GM21737 (cell line): ENCODE data around the gene WIPF1.

Experiments used
- ATAC-seq: cut with Tn5 transposase; IDR thresholded peaks from one replicate; pipeline ENCODE4 v1.9.1; 2021; ENCODE audit warnings: mild to moderate bottlenecking, moderate library complexity; ENCODE audit not compliant: unreplicated experiment

The WIPF1 gene

GRCh38 chr2:174597009-174597344 is 627 bp downstream of the WIPF1 start:
- no peak for ATAC-seq

DNA sequence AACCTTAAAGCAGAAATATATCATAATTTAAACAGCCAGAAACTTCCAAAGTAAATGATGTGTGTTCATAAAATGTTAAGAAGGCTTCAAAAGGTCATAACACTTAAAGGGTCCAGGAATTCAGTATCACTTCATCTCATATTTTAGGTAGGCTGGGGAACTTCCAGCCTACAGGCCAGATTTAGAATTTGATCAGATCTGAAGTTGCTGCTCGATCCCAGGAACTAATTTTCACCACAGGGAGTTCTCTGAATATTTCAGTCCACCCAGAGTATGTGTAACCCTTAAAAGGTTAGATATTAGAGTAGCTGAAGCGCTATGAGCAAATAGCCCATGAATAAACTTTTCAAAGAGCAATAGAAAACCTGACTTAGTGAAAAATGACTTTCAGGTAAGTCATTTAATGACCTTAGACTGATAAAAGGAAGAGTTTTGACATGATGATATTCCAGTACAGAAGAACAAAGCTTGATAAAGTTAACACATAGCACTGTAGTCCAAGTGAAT is 1.7 kb downstream of the WIPF1 start:
- ATAC-seq: no peak

- no peak for ATAC-seq
These were observed 2.3 kb downstream of the WIPF1 start for GRCh38 chr2:174595116-174595809.

- no peak for ATAC-seq
These were observed 3.1 kb downstream of the WIPF1 start for GRCh38 chr2:174594456-174594855.

GRCh38 chr2:174593574-174594203 is 3.9 kb downstream of the WIPF1 start:
- peak; percentile 70 for ATAC-seq

- ATAC-seq: no peak
These were observed 4.6 kb downstream of the WIPF1 start for GRCh38 chr2:174593041-174593440.

- ATAC-seq: no peak
These were observed 5.9 kb downstream of the WIPF1 start for GRCh38 chr2:174591740-174592139.

GRCh38 chr2:174590928-174591648 is 6.5 kb downstream of the WIPF1 start:
- no peak for ATAC-seq

DNA sequence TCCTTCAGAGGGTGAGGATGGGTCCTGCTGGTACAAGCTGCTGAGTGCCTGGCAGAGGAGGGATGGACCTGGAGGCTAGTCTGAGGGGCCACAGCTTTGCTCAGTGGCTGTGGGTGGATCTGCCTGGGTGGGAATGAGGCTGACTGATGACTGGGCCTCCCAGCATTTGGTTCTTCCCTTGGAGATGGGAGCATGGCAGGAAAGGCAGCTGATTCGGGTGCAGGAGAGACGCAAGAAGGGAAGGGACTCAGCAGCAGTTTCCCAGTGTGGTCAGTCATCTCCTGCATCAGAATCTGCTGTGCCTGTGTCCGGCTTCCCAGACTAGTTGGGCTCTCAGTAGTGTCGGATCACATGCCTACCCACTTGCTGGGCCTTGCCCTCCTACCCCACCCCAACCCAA is 7.3 kb downstream of the WIPF1 start:
- ATAC-seq: no peak

- ATAC-seq: no peak
These were observed 8.3 kb downstream of the WIPF1 start for GRCh38 chr2:174589334-174589733.

GRCh38 chr2:174588463-174588862 is 9.1 kb downstream of the WIPF1 start:
- ATAC-seq: no peak

DNA sequence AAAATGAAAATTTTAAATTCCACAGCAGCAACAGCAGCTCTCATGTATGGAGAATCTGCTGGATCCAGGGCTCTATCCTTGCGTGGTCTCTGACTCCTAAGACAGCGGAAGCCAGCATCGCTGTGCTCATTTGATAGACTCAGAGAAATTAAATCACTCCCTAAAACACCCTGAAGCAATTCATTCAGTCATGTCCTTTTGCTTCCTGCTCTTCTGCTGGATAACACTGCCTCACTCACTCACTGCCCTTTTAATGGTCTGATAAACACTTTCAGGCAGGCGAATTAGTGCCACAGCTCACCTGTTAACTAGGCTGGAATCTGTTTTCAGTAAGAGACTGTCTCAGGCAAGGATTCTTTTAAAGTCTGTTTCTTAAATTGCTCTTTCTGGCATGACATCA is 10.0 kb downstream of the WIPF1 start:
- ATAC-seq: no peak

- no peak for ATAC-seq
These were observed 10.9 kb downstream of the WIPF1 start for GRCh38 chr2:174586418-174587295.

DNA sequence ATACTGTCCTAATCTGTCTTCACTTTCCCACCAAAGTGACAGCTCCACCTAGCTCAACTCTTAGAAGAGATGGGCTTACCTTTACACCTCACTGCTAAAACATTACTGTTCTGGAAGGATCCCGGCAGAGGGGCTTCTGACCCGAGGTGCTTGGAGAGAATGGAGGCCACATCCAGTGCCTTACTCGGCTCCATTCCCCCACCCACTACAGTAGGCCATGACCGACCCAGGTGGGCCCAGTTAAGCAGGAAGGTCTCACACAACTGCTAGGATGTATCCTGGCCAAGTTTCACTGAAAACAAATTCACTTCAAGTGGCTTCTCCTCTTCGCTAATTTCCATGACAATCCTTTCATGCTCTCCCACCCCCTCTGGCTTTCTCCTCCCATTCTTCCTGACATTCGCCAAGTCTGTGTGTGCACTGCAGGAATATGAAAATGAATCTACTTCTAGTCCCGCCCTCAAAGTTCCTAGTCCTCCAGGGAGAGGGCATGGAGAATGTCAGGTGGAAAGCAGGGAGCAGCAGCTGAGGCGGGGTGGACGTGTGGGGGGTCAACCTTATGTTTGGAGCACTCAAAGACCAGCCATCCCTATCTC is 11.8 kb downstream of the WIPF1 start:
- no peak for ATAC-seq

GRCh38 chr2:174585146-174585545 is 12.5 kb downstream of the WIPF1 start:
- ATAC-seq: no peak

GRCh38 chr2:174581491-174581890 is 16.1 kb downstream of the WIPF1 start:
- ATAC-seq: no peak

DNA sequence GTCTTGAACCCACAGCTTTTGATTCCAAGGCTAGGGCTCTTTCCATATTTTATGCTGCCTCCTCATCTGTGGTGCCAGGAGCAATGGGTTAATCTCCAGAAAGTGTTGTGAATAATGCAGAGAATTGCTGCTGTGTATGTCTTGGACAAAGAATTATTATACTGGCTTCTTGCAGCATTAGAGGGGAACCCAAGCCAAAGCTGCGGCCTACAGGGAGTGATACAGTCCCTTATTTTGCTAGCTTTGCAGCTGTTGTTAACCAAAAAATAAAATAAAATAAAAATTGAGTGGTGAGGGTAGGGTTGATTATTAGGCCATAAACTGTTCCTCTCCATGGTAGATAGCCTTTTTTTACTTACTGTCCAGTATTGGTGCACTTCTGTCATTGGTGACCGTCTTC is 16.7 kb downstream of the WIPF1 start:
- no peak for ATAC-seq

DNA sequence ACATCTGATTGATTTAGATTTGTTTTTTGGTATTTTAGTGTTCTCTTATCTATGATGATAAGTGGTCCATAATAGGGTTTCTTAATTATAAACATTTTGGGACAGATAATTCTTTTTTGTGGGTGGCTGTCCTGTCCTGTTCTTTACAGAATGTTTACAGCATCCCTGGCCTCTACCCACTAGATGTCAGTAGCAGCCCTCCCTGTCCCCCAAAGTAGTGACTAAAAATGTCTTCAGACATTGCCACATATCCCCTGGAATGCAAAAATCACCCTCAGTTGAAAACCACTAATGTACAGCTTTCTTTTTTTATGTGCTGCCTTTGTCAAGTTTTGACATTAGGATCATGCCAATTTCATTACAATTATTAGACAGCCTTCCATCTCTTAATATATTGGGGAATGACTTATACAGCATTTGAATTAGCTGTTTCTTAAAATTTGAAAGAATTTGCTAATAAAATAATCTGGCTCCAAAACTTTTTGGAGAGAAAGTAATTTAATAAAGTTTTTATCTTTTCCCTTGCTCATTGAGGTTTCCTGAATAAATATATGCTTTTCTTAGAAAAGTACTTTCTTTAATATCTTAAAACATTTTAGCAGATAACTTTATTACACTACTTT is 19.5 kb downstream of the WIPF1 start:
- ATAC-seq: no peak

GRCh38 chr2:174575124-174575776 is 22.4 kb downstream of the WIPF1 start:
- no peak for ATAC-seq

- no peak for ATAC-seq
These were observed 22.9 kb downstream of the WIPF1 start for GRCh38 chr2:174574657-174575056.
